LNCAP (cell line): ENCODE results near the gene PACS1.

Experiments used
- TF ChIP-seq, protein P1 (sequence below): fragments of 450-650 bp; IDR thresholded peaks from 2 replicates; pipeline ENCODE4 v1.5.1; 2017; ENCODE audit warnings: mild to moderate bottlenecking

PACS1 gene

GRCh38 chr11:66066751-66067150 lies 3.3 kb upstream of the PACS1 start:
- TF ChIP-seq, protein P1, sequence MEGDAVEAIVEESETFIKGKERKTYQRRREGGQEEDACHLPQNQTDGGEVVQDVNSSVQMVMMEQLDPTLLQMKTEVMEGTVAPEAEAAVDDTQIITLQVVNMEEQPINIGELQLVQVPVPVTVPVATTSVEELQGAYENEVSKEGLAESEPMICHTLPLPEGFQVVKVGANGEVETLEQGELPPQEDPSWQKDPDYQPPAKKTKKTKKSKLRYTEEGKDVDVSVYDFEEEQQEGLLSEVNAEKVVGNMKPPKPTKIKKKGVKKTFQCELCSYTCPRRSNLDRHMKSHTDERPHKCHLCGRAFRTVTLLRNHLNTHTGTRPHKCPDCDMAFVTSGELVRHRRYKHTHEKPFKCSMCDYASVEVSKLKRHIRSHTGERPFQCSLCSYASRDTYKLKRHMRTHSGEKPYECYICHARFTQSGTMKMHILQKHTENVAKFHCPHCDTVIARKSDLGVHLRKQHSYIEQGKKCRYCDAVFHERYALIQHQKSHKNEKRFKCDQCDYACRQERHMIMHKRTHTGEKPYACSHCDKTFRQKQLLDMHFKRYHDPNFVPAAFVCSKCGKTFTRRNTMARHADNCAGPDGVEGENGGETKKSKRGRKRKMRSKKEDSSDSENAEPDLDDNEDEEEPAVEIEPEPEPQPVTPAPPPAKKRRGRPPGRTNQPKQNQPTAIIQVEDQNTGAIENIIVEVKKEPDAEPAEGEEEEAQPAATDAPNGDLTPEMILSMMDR = no peak

DNA sequence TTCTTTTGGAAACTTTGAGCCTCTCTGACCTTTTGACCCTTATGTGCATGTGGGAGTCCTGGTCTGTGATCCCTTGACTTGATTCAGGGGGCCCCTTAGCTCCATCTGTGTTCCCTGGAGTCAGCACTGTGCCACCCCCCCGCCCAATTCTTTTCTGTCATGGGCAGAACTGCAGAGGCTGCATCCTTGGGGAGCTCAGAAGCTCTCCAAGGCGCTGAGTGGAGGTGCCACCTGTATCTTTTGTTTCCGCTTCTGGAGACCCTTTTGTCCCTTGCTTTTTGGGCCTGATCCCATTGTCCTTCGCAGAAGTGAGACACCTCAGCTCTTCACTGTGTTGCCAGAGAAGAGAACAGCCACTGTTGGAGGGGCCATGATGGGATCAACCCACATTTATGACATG lies 2.4 kb upstream of the PACS1 start:
- TF ChIP-seq, protein P1 = no peak

GRCh38 chr11:66068154-66068821 lies 1.8 kb upstream of the PACS1 start:
- TF ChIP-seq, protein P1 = peak; percentile 90

DNA sequence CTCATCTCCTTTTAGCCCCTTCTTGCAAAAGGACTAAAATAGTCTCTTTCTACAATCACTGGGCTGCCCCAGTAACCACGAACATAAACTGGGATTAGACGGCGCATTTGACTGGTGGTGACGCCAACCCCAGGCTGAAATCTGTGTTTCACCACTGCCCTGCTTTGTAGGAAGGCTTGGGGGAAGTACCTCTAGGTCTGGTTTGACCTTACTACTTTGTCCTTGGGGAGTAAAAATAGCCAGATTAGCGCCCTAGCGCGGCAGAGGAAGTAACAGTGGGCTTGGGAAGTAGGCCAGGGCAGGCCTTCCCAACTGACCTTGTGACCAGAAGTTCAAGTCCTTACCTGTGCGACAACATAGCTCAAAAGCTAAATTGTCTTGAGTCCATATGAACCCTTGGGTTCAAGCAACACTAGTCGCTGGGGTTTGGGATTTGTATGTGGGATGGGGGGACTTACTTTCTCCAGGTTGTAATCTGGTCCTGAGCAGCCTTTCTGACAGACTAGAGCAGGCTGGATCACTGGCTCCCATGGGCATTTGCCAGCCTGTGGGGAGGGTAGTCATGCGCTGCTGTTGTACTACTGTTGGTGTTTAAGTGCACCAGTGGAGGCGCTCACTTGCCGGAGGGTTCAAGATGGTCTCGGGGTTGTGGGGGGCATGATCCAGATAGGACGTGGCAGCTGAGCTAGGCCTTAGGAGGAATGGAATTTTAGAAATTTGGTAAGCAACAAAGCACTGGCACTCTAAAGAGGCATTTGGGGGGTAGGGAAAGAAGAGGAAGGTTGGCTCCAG lies 953 bp upstream of the PACS1 start:
- TF ChIP-seq, protein P1 = no peak

- TF ChIP-seq, protein P1 = no peak
These were observed 720 bp downstream of the PACS1 start for GRCh38 chr11:66070604-66071380.

- TF ChIP-seq, protein P1 = no peak
These were observed 1.3 kb downstream of the PACS1 start for GRCh38 chr11:66071381-66071801.

DNA sequence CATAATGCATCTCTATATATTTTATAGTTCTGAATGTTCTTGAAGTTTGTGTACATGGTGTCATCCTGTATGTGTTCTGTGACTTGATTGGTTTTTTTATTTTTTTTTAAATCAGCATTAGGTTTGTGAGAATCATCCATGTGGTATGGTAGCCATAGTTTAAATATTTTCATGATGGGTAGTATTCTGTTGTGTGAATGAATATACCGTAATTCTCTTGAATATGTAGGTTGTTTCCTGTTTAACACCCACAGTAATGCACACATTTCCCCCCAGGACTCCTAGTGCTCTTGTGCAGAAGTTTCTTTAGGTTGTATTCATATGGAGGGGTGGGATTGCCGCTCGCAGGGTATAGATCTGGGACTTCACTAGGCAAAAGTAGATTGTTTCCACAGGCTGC lies 2.0 kb downstream of the PACS1 start:
- TF ChIP-seq, protein P1 = no peak
